GM13976 (cell line): ENCODE results near the gene RLIM.

Source experiments
- DNase-seq: peaks from one replicate; pipeline ENCODE4 v3.0.0; 2012; ENCODE audit warnings: low spot score
- in situ Hi-C: fragments of 300-500 bp; cut with MboI; formaldehyde crosslinking; loops from one replicate; pipeline ENCODE4 v1.12.0; 2022; ENCODE audit warnings: low sequenced_read_pairs, mixed read lengths, inconsistent platforms; ENCODE audit not compliant: unreplicated experiment
- TF ChIP-seq, protein P1 (sequence below): IDR thresholded peaks from 2 replicates; pipeline ENCODE4 v1.5.1; 2012; ENCODE audit warnings: borderline replicate concordance, mild to moderate bottlenecking; ENCODE audit not compliant: insufficient read depth; ENCODE audit errors: extremely low read depth, missing control alignments, control extremely low read depth

RLIM gene

DNA sequence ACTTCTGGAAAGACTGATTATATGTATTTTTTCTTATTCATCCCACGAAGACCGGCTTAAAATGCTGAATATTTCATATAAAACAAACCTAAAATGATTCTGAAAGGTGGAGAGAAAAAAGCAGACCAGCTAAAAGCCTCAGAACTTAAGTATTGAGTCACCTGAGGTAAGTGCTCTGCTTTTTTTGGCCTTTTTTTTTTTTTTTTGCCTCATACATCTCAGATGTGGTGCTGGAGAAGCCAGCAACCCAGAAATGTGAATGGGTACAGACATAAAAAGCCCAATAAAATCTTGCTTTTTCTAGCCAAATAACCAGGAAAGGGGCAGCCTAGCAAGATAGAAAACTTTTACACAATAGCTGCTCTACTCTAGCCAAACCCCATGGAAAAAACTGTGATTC lies 57.0 kb downstream of the RLIM start:
- in situ Hi-C loops = no loop called here
- TF ChIP-seq, protein P1, sequence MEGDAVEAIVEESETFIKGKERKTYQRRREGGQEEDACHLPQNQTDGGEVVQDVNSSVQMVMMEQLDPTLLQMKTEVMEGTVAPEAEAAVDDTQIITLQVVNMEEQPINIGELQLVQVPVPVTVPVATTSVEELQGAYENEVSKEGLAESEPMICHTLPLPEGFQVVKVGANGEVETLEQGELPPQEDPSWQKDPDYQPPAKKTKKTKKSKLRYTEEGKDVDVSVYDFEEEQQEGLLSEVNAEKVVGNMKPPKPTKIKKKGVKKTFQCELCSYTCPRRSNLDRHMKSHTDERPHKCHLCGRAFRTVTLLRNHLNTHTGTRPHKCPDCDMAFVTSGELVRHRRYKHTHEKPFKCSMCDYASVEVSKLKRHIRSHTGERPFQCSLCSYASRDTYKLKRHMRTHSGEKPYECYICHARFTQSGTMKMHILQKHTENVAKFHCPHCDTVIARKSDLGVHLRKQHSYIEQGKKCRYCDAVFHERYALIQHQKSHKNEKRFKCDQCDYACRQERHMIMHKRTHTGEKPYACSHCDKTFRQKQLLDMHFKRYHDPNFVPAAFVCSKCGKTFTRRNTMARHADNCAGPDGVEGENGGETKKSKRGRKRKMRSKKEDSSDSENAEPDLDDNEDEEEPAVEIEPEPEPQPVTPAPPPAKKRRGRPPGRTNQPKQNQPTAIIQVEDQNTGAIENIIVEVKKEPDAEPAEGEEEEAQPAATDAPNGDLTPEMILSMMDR = no peak
- DNase-seq = no peak

DNA sequence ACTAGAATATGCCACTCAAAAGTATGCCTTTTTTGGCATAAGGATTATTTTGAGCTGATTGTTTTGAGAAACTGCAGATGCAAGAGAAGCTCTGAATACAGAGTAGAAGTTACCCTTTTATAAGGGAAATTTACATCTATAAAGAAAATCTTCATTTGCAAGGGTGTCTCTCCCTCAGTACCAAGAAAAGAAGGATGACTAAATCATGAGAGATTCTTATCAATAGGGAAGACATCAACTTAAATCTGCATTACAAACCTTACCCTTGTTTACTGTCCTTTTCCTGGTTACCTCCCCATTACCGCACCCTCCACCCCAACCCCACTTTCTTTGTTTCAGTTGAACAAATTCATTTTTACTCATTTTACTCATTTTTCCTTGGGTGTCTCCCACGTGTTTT lies 62.5 kb downstream of the RLIM start:
- in situ Hi-C loops = no loop called here
- TF ChIP-seq, protein P1 = no peak
- no peak for DNase-seq

DNA sequence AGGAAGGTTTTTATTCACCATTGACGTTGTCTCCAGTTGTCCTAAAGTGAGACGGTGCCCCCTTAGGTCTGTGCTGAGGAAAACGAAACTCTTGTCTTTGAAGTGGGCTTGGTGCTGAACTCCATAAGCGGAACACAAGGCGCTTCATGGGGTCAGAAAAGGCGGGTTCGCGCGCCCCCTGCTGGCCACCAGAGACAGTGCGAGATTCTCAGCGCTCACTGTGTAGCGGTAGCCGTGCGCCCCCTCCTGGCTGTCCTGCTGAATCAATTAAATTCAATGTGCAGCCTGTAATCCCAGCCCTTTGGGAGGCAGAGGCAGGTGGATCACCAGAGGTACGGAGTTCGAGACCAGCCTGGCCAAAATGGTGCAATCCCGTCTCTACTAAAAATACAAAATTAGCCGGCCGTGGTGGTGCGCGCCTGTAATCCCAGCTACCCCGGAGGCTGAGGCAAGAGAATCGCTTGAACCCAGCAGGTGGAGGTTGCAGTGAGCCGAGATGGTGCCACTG lies 64.1 kb downstream of the RLIM start:
- in situ Hi-C loops = no loop called here
- peak; percentile 68 for DNase-seq
- TF ChIP-seq, protein P1 = peak; percentile 100

DNA sequence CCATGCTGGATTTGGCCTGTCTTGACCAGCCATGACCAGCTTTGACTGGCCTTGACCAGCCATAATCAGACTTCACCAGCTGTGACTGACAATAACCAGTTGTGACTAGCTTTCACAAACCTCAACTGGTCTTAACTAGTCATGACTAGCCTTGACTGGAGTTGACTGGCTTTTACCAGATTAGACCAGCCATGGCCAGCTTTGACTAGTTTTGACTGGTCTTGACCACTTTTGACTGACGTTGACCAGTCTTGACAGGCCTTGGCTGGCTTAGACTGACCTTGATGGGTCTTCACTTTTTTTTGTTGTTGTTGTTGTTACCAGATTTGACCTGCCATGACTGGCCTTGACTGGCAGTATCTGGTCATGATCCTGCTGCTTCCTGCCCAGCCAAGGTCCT lies 67.4 kb downstream of the RLIM start:
- DNase-seq = no peak
- in situ Hi-C loops = loop anchor here (25.0 kb wide), 2 partner anchors 160 to 685 kb away; partner anchors contain the start of gene XIST
- TF ChIP-seq, protein P1 = no peak

DNA sequence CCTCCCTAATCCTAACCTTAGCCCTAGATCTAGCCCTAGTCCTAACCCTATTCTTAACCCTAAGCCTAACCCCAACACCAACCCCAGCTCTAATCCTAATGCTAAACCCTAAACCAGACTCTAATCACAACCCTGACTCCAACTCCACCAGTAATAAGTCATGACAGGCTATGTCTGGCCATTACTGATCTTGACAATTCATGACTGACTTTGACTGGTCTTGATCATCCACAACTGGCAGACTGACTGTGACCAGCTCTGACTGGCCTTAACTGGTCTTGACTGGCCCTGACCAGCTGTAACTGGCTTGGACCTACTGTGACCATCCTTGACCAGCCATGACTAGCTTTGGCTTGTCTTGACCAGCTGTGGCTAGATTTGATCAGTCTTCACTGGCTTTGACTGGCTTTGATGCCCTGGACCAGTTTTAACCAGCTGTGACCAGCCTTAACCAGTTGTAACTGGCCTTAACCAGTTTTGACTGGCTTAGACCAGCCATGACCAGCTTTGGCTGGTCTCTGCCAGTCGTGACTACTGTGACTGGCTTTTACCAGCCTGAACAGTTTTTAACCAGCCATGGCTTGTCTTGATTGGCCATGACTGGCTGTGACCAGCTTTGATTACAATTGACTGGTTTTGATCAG lies 68.4 kb downstream of the RLIM start:
- in situ Hi-C loops = loop anchor here (25.0 kb wide), 2 partner anchors 159 to 684 kb away; partner anchors contain the start of gene XIST

DNA sequence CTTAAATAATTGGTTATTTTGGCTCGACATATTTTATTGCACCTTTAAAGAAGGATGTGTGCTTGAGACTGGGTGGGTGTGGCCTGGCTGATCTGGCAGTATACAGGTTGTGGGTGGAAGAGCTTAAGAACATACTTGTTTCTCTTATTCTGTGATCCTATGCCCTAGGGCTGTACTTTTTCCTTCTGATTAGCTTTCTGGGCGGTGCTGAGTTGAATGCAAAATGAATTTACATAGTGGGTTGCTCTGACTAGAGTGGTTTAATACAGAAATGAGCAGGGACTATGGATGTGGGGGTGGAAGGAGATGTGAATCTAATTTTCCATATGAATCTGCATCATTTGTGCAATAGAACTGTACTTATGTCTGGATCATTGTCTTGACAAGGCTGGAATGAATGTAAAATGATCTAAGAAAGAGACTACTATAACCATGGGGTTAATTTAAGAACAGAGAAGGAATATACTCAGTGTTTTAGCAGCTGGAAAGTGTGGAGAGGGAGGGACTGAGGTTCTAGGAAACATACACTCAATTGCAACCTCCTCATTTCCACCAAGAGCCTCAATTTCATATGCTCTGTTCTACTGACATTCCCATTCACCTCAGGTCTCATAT lies 73.7 kb downstream of the RLIM start:
- in situ Hi-C loops = loop anchor here (25.0 kb wide), 2 partner anchors 153 to 678 kb away; partner anchors contain the start of gene XIST
- TF ChIP-seq, protein P1 = no peak
- no peak for DNase-seq

More for the DNA sequence above, 68.4 kb downstream of the RLIM start:
- TF ChIP-seq, protein P1 = no peak
- DNase-seq = no peak
